Endodermal cell (in vitro differentiated cells): Measurements from ENCODE around the gene CHMP2A. TPM values are rescaled to one million over a fixed set of nuclear protein-coding genes. Genes with fewer than 3 reads are reported as not detected.

Experiments used
- DNase-seq: peaks from one replicate; pipeline ENCODE4 v3.0.0-alpha.2; 2017
- H3K27ac ChIP-seq: 2 replicates; pipeline ENCODE4 v1.5.1; 2013; ENCODE audit warnings: mild to moderate bottlenecking, low read depth, low read length, moderate library complexity
- H3K27me3 ChIP-seq: 2 replicates; pipeline ENCODE4 v1.6.1; 2013; ENCODE audit warnings: mild to moderate bottlenecking, low read length, moderate library complexity; ENCODE audit not compliant: insufficient read depth, control insufficient read depth, poor library complexity, severe bottlenecking
- H3K36me3 ChIP-seq: 2 replicates; pipeline ENCODE4 v1.7.0; 2013; ENCODE audit warnings: mild to moderate bottlenecking, low read length, moderate library complexity; ENCODE audit not compliant: control insufficient read depth, insufficient read depth
- H3K4me1 ChIP-seq: one replicate; pipeline ENCODE4 v1.7.0; 2013; ENCODE audit warnings: low read length; ENCODE audit not compliant: control insufficient read depth, insufficient read depth
- H3K4me3 ChIP-seq: 2 replicates; pipeline ENCODE4 v1.5.1; 2013; ENCODE audit warnings: mild to moderate bottlenecking, low read length, moderate library complexity
- H3K9ac ChIP-seq: 2 replicates; pipeline ENCODE4 v1.6.1; 2013; ENCODE audit warnings: mild to moderate bottlenecking, low read length, moderate library complexity; ENCODE audit not compliant: poor library complexity, severe bottlenecking; ENCODE audit errors: extremely low read depth
- H3K9me3 ChIP-seq: 2 replicates; pipeline ENCODE4 v1.6.1; 2013; ENCODE audit warnings: mild to moderate bottlenecking, low read length, moderate library complexity; ENCODE audit not compliant: control insufficient read depth
- H3K27ac Mint-ChIP-seq: 2 replicates; pipeline ENCODE4 v1.8.0; 2020; ENCODE audit warnings: mixed read lengths
- H3K27me3 Mint-ChIP-seq: 2 replicates; pipeline ENCODE4 v1.8.0; 2021; ENCODE audit warnings: mild to moderate bottlenecking, mixed read lengths; ENCODE audit not compliant: insufficient read depth
- H3K36me3 Mint-ChIP-seq: 2 replicates; pipeline ENCODE4 v1.8.0; 2020; ENCODE audit warnings: low read depth, mixed read lengths
- H3K4me1 Mint-ChIP-seq: 2 replicates; pipeline ENCODE4 v1.8.0; 2020; ENCODE audit warnings: mixed read lengths
- H3K4me3 Mint-ChIP-seq: 2 replicates; pipeline ENCODE4 v1.8.0; 2020; ENCODE audit warnings: mild to moderate bottlenecking, moderate library complexity, mixed read lengths
- H3K9me3 Mint-ChIP-seq: 2 replicates; pipeline ENCODE4 v1.8.0; 2020; ENCODE audit warnings: mild to moderate bottlenecking, mixed read lengths
- CTCF ChIP-seq: fragments of 200-600 bp; sonication (generic); conservative IDR thresholded peaks from 2 replicates; pipeline ENCODE4 v1.5.0; 2021; ENCODE audit warnings: antibody characterized with exemption, mild to moderate bottlenecking
- WGBS, 2 experiments: methylation state at CpG; one replicate each; pipeline versions ENCODE4 v1.1.5 to v1.1.7; 2013; ENCODE audit warnings: missing lambda C conversion rate in 2 of 2, mixed read lengths in 1 of 2; ENCODE audit not compliant: insufficient coverage in 1 of 2, insufficient read length in 1 of 2; 5-methylcytosine and 5-hydroxymethylcytosine counted together
- total RNA-seq, 2 donors: library from RNA; stranded (reverse); fragmentation: NEBNext Ultra II Directional in 1 of 2; extraction: Animal tissue kit (Norgen Biotek cat#: 25700) in 1 of 2; gene quantifications; 2 replicates in 1 of 2; 3 replicates in 1 of 2; pipeline ENCODE4 v1.2.1, GENCODE V29; 2021

CHMP2A gene
- total RNA-seq, 2 donors from 2014 or later, result 97.7 to 147 TPM

GRCh38 chr19:58548859-58549663 is 5.8 kb downstream of the CHMP2A start:
- Histone ChIP-seq H3K4me1 (peaks cover 4% of the 10 kb centered on the region), H3K36me3 (peaks cover 84% of the 10 kb centered on the region), H3K27me3 (no peaks in the 10 kb centered on the region), H3K4me3 (no peak overlapping the region), H3K9ac (no peak overlapping the region), H3K27ac (no peak overlapping the region), H3K9me3 (no peaks in the 10 kb centered on the region)
- DNase-seq, result no peak
- TF ChIP-seq CTCF, result no peak
- no peaks in the 10 kb centered on the region for H3K27me3 Mint-ChIP-seq
- H3K27ac Mint-ChIP-seq, result no peak overlapping the region
- peaks cover 19% of the 10 kb centered on the region for H3K4me1 Mint-ChIP-seq
- H3K4me3 Mint-ChIP-seq, result no peak overlapping the region
- peaks cover 65% of the 10 kb centered on the region for H3K36me3 Mint-ChIP-seq
- no peaks in the 10 kb centered on the region for H3K9me3 Mint-ChIP-seq
- 94 to 95% methylated on average over 16 to 20 of the region's 20 CpGs for WGBS, 2 experiments

GRCh38 chr19:58547323-58548312 is 7.3 kb downstream of the CHMP2A start:
- Mint-ChIP-seq H3K4me3 (peak overlapping the region; percentile 98), H3K27me3 (peaks cover 12% of the 10 kb centered on the region)

More at GRCh38 chr19:58547323-58548312, 7.3 kb downstream of the CHMP2A start:
- Mint-ChIP-seq H3K27ac (peak overlapping the region; percentile 48), H3K9me3 (no peaks in the 10 kb centered on the region), H3K4me1 (peaks cover 13% of the 10 kb centered on the region), H3K36me3 (peaks cover 60% of the 10 kb centered on the region)
- Histone ChIP-seq H3K4me1 (peaks cover 4% of the 10 kb centered on the region), H3K36me3 (peaks cover 74% of the 10 kb centered on the region), H3K9ac (no peak overlapping the region), H3K27me3 (peaks cover 2% of the 10 kb centered on the region), H3K4me3 (peak overlapping the region; percentile 100), H3K9me3 (no peaks in the 10 kb centered on the region), H3K27ac (no peak overlapping the region)
- no peak for TF ChIP-seq CTCF
- 94 to 96% methylated on average over 18 of the region's 18 CpGs for WGBS, 2 experiments
- DNase-seq, result no peak
